NCI-H82 (cell line): ENCODE results near the gene ZMYND8.
"Not testable (repeated sequence)": the region's sequence is repeated elsewhere in the genome, so short reads cannot be mapped to it uniquely, and the experiment has no call there.

ENCODE experiments used
- DNase-seq: peaks from one replicate; lab custom pipeline; 2025; lab: John Stamatoyannopoulos, UW

ZMYND8 gene

GRCh38 chr20:47370850-47371782 lies 14.6 kb upstream of the ZMYND8 start:
- no peak for DNase-seq

- DNase-seq: no peak
These were observed 13.7 kb upstream of the ZMYND8 start for GRCh38 chr20:47370214-47370613.

- no peak for DNase-seq
These were observed 11.8 kb upstream of the ZMYND8 start for GRCh38 chr20:47368301-47368700.

- DNase-seq: not testable (repeated sequence)
These were observed 9.8 kb upstream of the ZMYND8 start for GRCh38 chr20:47366301-47366700.

GRCh38 chr20:47365023-47365764 lies 8.7 kb upstream of the ZMYND8 start:
- no peak for DNase-seq

GRCh38 chr20:47362361-47363219 lies 6.1 kb upstream of the ZMYND8 start:
- DNase-seq: no peak

GRCh38 chr20:47361057-47361915 lies 4.8 kb upstream of the ZMYND8 start:
- no peak for DNase-seq

- peak; percentile 88 for DNase-seq
These were observed 4.0 kb upstream of the ZMYND8 start for GRCh38 chr20:47360297-47361056.

GRCh38 chr20:47359530-47360296 lies 3.2 kb upstream of the ZMYND8 start:
- no peak for DNase-seq

GRCh38 chr20:47358672-47359529 lies 2.4 kb upstream of the ZMYND8 start:
- DNase-seq: peak; percentile 91

GRCh38 chr20:47358039-47358671 lies 1.7 kb upstream of the ZMYND8 start:
- peak; percentile 61 for DNase-seq

- peak; percentile 93 for DNase-seq
These were observed 968 bp upstream of the ZMYND8 start for GRCh38 chr20:47357296-47358038.

- DNase-seq: no peak
These were observed 326 bp downstream of the ZMYND8 start for GRCh38 chr20:47356220-47356525.

GRCh38 chr20:47355489-47356219 lies 845 bp downstream of the ZMYND8 start:
- DNase-seq: peak; percentile 51

GRCh38 chr20:47354714-47355488 lies 1.6 kb downstream of the ZMYND8 start:
- DNase-seq: no peak

- peak; percentile 43 for DNase-seq
These were observed 2.1 kb downstream of the ZMYND8 start for GRCh38 chr20:47354464-47354713.
